ENCODE measurements around the gene DMKN.

DNA sequence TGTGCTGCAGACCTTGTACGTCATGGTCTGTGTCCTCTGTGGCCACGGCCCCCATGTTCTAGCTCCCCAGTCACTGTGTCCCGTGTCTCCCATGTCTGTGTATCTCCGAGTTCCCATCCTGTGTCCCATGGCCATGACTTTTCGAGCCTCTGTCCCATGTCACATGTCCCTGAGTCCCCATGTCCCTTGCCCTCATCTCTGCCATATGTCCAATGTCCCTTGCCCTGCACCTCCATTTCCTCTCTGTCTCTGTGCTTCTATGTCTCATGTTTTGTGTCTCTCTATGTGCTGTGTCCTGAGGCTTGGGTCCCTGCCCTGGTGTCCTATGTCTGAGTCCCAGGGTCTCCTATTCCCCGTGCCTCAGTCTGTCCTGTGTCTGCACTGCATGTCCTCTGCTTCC is 48.0 kb upstream of the DMKN start:
- no peak for TF ChIP-seq CTCF (IDR thresholded peaks at IDR 0.05)
- no peak for TF ChIP-seq POLR2A (IDR thresholded peaks at IDR 0.05)

All from adrenal gland (tissue), 5 donors.